Stimulated activated CD4-positive, alpha-beta T cell treated with anti-CD3 and anti-CD28 coated beads, Interleukin-12 subunit alpha, Interleukin-12 subunit beta, amount 100 ng/mL, for 4 hours (primary cell): ENCODE results near the gene BOLL.
"Not testable (repeated sequence)": the region's sequence is repeated elsewhere in the genome, so short reads cannot be mapped to it uniquely, and the experiment has no call there.

Source experiments
- DNase-seq: peaks from one replicate; pipeline ENCODE4 v3.0.0-alpha.2; 2020

Gene BOLL

DNA sequence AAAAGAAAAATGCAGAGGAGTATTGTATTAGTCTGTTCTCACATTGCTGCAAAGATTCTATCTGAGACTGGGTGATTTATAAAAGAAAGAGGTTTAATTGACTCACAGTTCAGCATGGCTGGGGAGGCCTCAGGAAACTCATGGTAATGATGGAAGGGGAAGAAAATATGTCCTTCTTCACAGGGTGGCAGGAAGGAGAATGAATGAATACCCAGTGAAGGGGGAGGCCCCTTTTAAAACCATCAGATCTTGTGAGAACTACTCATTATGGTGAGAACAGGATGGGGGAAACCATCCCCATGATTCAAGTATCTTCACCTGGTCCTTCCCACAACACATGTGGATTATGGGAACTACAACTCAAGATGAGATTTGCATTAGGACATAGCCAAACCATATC lies 10.2 kb upstream of the BOLL start:
- no peak for DNase-seq

DNA sequence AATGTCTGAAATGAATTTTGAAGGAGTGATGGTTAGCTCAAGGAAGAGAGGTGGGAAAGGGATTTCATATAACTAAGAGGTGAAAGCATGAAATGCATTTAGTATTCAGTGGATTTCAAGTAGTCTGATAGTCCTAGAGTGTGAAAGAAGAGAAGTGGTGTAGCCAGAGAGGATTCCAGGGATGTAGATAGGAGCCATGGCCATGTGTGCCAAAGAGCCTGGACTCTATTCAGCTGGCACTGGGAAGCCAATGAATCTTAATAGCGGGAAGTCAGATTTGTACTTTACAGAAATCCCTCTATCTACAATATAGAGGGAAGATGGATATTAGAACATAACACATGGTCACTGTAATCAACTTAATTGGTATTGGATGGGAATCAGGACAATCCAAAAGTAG lies 8.3 kb upstream of the BOLL start:
- DNase-seq: no peak

GRCh38 chr2:197786010-197786877 lies 1.1 kb upstream of the BOLL start:
- DNase-seq: peak; percentile 61

GRCh38 chr2:197782126-197782525 lies 3.0 kb downstream of the BOLL start:
- no peak for DNase-seq

DNA sequence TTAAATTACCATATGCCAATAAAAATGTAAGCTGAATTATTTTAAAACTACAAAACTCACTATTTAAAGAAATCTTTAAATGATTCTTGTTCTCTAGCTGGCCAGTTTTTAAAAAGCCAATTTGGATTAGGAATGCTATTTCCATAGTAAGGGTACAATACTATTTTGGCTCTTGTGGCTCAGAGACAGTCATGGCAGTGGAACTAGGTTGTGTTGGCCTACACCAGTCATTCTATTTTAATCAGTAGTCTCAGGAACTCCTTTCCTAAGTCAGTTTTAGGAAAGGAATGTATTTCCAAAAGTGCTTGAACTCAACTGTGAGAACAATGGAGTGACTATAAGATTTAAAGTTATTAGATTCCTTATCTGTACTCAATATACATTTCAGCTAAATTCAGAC lies 5.9 kb downstream of the BOLL start:
- no peak for DNase-seq

DNA sequence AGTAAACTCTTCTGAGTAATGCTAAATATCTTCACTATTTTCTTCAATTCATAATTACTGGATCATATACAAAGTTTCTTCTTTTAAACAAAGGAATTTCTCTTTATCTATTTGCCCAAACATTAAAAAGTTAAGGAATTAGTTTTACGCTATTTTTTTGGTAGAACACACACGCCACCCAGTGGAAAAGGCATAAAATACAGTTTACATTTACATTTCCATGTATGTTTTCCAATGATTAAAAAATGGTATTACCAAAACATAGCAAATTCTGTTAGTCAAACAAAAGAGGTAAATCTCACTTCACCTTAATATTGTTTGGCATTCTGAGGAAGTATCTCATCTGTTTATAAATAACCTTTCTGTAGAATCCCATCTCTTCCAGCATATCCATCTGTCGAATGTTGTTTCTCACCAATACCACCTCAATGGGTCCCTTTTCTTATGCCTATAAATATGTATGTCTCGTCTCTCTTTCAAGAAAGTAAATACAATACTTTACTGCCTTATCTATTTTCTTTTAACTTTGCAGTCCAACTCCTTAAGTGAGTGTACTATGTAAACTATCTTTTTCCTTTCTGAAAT lies 7.2 kb downstream of the BOLL start:
- no peak for DNase-seq

DNA sequence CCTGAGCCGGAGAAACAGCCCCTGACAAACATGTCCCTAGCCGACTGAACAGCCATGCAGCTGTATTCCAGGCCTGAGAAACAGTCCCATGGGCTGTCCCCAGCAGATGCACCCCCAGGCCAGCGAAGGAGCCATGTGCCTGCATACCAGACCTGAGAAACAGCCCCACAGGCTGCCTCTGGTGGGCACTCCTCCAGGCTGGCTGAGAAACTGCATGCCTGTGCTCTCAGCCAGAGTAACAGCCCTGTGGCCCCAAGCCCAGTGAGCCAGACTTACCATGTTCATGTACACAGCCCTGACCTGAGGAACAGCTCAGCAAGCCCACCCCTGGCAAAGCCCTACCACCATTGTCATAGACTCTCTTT lies 24.8 kb downstream of the BOLL start:
- DNase-seq: no peak

- no peak for DNase-seq
Measured at GRCh38 chr2:197759625-197760292, 25.4 kb downstream of the BOLL start.

GRCh38 chr2:197759013-197759412 lies 26.1 kb downstream of the BOLL start:
- DNase-seq: no peak

GRCh38 chr2:197740200-197740599 lies 44.9 kb downstream of the BOLL start:
- no peak for DNase-seq

- DNase-seq: not testable (repeated sequence)
Measured at GRCh38 chr2:197728555-197729544, 56.3 kb downstream of the BOLL start.

DNA sequence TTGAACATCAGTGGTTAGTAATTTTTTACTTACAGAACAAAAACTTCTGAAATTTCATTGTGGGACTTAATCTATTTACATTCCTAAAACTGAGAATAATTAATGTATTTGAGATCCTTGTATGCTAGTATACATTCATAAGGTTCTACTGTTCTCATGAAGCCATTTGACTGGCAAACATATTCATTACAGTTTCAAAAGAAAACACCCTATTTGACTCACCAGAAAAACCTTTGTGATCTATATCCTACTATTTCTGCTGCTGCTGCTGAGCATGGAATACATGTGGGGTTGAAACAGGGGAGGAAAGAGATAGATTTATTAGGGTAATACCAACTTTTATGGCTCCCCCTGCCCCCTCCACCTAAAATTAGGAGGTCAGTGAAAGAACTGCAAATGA lies 58.1 kb downstream of the BOLL start:
- DNase-seq: no peak

DNA sequence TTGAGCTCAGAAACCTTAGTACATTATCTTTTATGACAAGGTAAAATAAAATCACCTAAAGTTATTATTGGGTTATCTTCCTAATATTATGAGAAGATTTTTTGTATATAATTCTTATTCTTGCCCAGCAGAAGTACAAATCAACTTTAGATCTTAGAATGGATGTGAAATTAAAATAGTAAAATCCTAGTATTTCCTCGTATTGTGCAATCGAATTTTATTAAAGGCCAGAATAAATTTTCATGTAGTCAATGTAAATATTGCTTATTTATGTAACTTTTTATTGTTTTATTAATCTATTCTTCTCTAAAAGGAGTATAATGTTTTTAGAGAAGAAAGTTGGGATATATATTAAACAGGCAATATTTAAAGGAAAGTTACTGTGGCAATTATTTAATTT lies 67.3 kb downstream of the BOLL start:
- no peak for DNase-seq

- no peak for DNase-seq
Measured at GRCh38 chr2:197713271-197713670, 71.8 kb downstream of the BOLL start.

- DNase-seq: no peak
Measured at GRCh38 chr2:197711578-197711977, 73.5 kb downstream of the BOLL start.

GRCh38 chr2:197710424-197711042 lies 74.6 kb downstream of the BOLL start:
- no peak for DNase-seq

DNA sequence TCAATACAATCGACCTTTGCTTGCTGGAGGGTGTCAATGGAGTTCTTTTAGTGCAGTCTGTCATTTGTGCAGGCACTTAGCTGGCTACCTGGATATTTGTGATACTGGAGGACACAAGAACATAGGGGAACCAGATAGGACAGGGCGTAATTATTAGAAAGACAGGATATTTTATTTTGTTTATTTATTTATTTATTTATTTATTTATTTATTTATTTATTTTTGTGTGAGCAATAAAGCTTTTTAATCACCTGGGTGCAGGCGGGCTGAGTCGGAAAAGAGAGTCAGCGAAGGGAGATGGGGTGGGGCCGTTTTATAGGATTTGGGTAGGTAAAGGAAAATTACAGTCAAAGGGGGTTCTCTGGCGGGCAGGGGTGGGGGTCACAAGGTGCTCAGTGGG lies 76.0 kb downstream of the BOLL start:
- not testable (repeated sequence) for DNase-seq

DNA sequence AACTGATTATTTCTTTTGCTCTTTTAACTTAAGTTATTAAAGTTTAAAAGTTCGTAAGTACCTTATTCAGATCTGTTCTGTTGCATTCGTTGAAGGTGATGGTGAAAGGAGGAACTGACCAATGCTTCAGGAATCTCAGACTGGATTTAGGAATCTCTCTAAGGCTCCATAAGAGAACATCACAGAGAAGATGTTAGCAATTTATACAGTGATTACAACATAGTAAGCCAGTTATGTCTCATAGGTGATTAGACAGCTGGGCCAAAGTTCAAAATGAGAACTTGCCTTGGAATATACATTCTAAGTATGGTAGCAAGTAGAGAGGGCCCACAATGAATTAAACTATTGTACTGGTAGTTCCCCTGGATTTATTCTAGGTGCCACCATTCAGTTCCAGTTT lies 76.8 kb downstream of the BOLL start:
- DNase-seq: no peak

GRCh38 chr2:197707316-197708213 lies 77.6 kb downstream of the BOLL start:
- no peak for DNase-seq

GRCh38 chr2:197706839-197707207 lies 78.3 kb downstream of the BOLL start:
- DNase-seq: no peak
